SJCRH30 (cell line): Measurements from ENCODE around the gene FDXR. TPM values are rescaled to one million over a fixed set of nuclear protein-coding genes. Genes with fewer than 3 reads are reported as not detected.
A peak's percentile ranks its signal among the peaks of the same experiment; 100 is the strongest.

Experiments used
- DNase-seq, 2 experiments: peaks; one replicate each; pipeline ENCODE4 v3.0.0-alpha.2; 2015 to 2020
- H3K27ac ChIP-seq: fragments of 250-450 bp; sonication (Bioruptor Pico); 2 replicates; pipeline ENCODE4 v1.5.1; 2020; ENCODE audit warnings: mild to moderate bottlenecking, moderate library complexity
- H3K27me3 ChIP-seq: fragments of 250-450 bp; sonication (Bioruptor Pico); 2 replicates; pipeline ENCODE4 v1.5.1; 2020; ENCODE audit warnings: mild to moderate bottlenecking, moderate library complexity
- H3K36me3 ChIP-seq: fragments of 250-450 bp; sonication (Bioruptor Pico); 2 replicates; pipeline ENCODE4 v1.5.1; 2020; ENCODE audit warnings: mild to moderate bottlenecking, moderate library complexity
- H3K4me1 ChIP-seq: fragments of 250-450 bp; sonication (Bioruptor Pico); 2 replicates; pipeline ENCODE4 v1.5.1; 2020; ENCODE audit warnings: mild to moderate bottlenecking, moderate library complexity
- H3K4me3 ChIP-seq: fragments of 250-450 bp; sonication (Bioruptor Pico); 2 replicates; pipeline ENCODE4 v1.5.1; 2020; ENCODE audit warnings: mild to moderate bottlenecking, moderate library complexity
- H3K9me3 ChIP-seq: fragments of 250-450 bp; sonication (Bioruptor Pico); replicated peaks from 2 replicates; pipeline ENCODE4 v1.5.1; 2020; ENCODE audit warnings: mild to moderate bottlenecking, moderate library complexity
- total RNA-seq: library from RNA; depleted of rRNA; stranded (reverse); fragments of >200 nt; shearing (Covaris generic); gene quantifications from 2 replicates; pipeline ENCODE4 v1.2.3, GENCODE V29; 2014

FDXR gene
- total RNA-seq, 1 experiment from 2014 or later, result 7.2 TPM

DNA sequence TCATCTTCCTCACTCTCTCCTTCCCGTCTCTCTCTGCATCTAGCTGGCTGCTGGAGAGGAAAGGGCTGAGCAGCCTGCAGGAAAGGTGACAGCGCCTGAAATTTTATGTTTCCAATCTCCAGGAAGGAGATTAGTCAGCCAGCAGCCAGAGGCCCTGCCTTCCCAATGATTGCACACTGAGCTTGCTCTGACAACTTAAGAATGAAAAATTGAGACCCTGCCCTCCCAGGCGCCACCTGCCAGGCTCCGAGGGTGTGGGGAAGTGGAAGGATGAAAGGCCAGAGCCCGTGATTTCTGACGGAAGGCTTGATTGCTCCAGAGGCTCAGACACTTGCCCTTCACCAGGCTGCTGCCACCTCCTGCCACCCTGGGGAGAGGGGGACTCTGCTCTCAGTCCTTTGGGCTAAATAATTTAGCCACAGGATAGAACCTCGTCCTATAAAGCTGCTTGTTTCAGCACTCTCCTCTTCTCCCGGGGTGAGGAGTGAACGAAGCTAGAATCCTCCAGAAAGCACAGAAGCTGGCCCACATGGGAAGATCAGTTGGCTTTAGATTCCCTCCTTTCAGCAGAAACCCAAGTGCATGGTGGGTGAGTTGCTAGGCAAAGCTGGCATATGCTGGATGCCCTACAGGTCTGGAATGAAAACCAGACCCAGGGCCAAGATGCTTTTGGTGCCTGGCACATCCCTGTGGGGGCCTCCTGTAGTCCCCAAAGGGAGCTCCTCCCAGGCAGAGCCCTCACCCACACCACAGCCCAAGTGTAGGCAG, 46.7 kb downstream of the FDXR start:
- Histone ChIP-seq H3K27me3 (no peaks in the 10 kb centered on the region), H3K27ac (no peak overlapping the region), H3K4me3 (no peak overlapping the region), H3K9me3 (no peaks in the 10 kb centered on the region), H3K4me1 (no peaks in the 10 kb centered on the region), H3K36me3 (no peaks in the 10 kb centered on the region; the same call in 1 of the 2 replicates)
- DNase-seq, result no peak

DNA sequence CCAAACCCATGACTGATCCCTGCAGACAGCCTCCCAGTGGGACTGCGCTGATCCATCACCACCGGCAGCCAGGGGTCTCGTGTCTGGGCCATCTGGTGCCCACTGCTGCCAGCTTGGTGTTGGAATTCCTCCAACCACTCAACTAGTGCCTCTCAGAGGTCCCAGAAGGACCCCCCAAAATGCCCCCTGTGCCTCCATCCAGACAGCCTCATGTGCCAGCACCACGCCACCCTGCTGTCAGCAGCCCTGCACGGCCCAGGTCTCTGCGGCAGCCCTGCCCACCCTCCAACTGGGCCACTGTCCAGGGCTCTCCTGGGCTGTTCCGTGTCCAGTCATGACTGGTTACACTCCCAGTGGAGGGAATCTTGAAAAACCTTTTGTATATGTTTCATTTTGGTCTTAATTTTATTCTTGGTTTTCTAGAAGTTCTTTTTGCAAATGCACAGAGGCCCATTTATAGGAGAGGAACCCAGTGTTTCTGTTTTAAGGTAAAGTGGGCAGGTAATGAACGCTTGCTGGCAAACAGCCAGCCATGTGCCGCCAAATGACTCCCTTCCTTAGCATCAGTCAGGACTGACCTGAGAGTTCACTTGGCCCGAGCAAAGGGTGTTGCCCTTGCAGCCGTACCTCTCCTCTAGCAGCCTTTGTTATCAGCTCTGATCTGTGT, 47.7 kb downstream of the FDXR start:
- H3K4me3 ChIP-seq, result no peak overlapping the region
- no peaks in the 10 kb centered on the region for H3K9me3 ChIP-seq
- H3K27ac ChIP-seq, result no peak overlapping the region
- no peak for DNase-seq
- no peaks in the 10 kb centered on the region for H3K4me1 ChIP-seq
- no peaks in the 10 kb centered on the region for H3K27me3 ChIP-seq
- H3K36me3 ChIP-seq, result no peaks in the 10 kb centered on the region; the same call in 1 of the 2 replicates

DNA sequence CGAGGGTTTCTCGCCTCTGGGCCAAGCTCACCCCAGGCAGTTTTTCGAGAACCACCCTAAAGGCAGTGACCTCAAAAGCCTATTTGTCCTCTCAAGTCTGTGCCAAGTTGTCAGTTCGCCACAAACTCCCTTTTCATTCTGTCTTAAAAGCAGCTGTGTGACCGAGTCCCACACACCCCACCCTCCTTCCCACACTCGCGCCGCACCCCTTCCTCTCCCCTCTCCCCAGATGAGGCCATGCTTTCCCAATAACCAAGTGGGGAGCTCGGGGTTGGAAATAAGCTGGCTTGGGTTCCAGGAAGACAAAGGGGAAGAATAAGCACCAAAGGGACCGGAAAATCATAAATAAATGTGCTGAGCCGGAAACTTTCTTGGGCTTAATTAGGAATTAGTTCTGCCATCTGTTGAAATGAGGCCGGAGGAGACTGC, 49.8 kb downstream of the FDXR start:
- Histone ChIP-seq H3K9me3 (no peaks in the 10 kb centered on the region), H3K4me1 (no peaks in the 10 kb centered on the region), H3K4me3 (no peak overlapping the region), H3K27ac (no peak overlapping the region; the same call in 1 of the 2 replicates), H3K27me3 (no peaks in the 10 kb centered on the region), H3K36me3 (no peaks in the 10 kb centered on the region; the same call in 1 of the 2 replicates)
- DNase-seq, result peak in 1 of 2 experiments; percentile 26

DNA sequence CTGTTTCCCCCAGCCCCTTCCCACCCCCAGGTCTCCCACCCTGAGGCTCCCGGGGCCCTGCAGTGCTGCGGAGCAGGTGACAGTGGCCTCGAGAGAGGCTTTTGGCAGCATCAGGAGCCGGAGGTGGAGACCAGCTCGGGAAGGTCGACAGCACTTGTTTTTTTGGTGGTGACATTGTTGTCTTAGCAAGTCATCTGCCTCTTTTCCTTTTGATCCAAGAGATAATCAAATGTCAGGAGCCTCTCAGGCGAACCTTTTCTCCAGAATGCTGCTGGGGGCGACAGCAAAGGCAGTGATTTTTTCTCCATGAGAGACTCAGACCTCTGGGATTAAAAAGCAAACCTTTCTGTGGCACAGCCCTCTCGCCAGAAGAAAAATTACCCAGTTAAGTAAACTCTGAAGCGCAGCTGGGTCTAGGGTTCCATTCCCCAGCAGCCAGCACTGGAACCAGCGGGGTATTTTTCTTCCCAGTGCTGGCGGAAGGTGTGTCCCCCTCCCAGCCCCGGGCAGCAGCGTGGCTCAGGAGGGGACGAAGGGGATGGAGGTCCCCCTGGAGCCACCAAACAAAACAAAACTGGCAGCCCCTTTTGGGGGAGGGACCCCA, 50.4 kb downstream of the FDXR start:
- Histone ChIP-seq H3K4me3 (no peak overlapping the region), H3K36me3 (no peaks in the 10 kb centered on the region; the same call in 1 of the 2 replicates), H3K4me1 (no peaks in the 10 kb centered on the region), H3K27ac (no peak overlapping the region; the same call in 1 of the 2 replicates), H3K27me3 (no peaks in the 10 kb centered on the region), H3K9me3 (no peaks in the 10 kb centered on the region)
- DNase-seq, result no peak

DNA sequence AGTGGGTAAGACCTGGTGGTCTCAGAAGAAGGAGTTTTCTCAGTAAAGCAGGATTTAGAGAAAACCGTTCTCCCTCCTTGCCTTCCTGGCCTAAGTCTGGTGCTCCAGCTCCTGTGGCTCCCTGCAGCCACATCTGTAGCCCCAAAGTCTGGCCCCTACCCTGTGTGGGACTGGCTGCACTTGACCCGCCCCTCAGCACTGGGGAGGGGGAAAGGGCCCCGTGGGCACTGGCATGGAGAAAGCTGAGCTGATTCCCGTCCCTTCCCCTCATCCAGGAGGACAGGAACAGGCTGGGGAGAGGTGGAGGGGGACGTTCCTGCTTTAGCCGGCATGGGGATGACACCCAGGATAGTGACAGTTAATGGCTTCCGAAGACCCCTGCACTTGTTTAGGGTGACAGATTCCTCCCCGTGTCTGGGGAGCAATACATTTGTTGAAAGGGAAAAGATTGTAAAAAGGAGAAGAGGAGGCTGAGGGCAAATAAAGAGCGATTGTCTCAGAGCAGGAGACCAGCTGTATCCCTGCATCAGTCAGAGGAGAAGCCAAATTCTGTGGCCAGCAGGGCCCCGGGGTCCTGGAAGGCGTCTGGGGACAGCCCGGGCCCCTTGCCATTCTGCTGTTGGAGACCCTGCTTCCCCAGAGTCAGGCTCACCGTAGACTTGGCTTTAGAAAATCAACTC, 51.0 kb downstream of the FDXR start:
- Histone ChIP-seq H3K27ac (no peak overlapping the region), H3K4me1 (no peaks in the 10 kb centered on the region), H3K9me3 (no peaks in the 10 kb centered on the region), H3K27me3 (no peaks in the 10 kb centered on the region), H3K36me3 (no peaks in the 10 kb centered on the region; the same call in 1 of the 2 replicates), H3K4me3 (no peak overlapping the region)
- no peak for DNase-seq

DNA sequence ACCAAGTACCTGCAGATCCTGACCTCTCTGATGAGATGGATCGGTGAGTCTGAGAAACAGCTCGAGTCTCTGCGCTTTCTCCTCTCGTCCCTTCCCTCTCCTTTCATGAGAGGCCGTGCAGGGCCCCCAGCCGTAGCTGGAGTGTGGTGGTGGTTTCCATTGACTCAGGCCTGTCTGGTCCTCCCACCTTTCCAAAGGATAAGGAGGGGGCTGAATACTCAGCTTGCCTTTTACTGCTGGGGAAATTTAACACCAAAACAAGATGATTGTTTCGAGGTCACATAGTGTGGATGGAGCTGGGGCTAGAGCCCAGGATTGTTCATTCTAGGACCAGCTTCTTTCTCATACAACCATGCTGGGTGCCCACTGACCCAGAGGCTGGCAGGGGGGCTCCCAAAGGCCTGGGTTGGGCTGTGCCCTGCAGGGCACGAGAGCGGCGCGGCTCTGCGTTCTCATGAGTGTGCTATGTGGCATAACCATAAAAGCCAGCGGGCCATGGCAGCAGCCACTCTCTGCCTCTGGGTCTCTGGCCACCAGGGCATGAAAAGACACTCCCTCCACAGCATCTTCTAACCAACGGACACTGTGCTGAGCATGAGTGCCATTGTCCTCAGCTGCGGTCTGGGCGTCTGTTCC, 52.9 kb downstream of the FDXR start:
- Histone ChIP-seq H3K36me3 (no peaks in the 10 kb centered on the region), H3K9me3 (no peaks in the 10 kb centered on the region), H3K27me3 (no peaks in the 10 kb centered on the region), H3K4me3 (no peak overlapping the region), H3K27ac (no peak overlapping the region), H3K4me1 (no peaks in the 10 kb centered on the region)
- DNase-seq, result no peak

DNA sequence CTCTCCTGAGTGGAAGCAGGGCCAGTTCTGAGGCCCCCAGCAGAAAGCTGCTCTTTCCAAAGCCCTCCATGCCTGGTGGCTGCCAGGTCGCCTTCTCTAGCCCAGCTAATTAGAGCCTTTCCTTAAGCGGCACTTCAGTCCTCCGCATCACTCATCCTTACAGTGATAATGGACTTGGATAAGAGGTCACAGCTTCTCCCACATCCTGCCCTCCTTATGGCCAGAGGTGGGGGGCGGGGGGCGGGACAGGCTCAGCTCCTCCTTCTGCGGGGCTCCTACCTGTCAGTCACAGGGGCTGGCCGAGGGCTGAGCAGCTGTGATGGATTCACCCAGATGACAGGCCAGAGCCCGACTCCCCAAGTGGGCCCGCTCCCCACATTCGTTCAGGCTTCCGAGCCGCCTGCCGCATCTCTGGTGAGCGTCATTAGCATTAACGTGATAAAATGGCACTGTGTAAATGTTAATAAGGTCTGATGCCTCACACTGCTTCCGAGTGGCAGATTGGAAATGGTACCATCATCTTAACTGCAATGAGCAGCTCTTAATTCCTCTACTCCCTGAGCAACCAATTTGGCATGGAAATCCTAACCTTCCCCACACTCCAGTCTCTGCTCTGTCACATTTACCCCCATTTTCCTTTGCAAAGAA, 54.4 kb downstream of the FDXR start:
- Histone ChIP-seq H3K9me3 (no peaks in the 10 kb centered on the region), H3K4me3 (no peak overlapping the region), H3K27ac (no peak overlapping the region), H3K4me1 (no peaks in the 10 kb centered on the region), H3K36me3 (no peaks in the 10 kb centered on the region; the same call in 1 of the 2 replicates), H3K27me3 (no peaks in the 10 kb centered on the region)
- DNase-seq, result no peak

DNA sequence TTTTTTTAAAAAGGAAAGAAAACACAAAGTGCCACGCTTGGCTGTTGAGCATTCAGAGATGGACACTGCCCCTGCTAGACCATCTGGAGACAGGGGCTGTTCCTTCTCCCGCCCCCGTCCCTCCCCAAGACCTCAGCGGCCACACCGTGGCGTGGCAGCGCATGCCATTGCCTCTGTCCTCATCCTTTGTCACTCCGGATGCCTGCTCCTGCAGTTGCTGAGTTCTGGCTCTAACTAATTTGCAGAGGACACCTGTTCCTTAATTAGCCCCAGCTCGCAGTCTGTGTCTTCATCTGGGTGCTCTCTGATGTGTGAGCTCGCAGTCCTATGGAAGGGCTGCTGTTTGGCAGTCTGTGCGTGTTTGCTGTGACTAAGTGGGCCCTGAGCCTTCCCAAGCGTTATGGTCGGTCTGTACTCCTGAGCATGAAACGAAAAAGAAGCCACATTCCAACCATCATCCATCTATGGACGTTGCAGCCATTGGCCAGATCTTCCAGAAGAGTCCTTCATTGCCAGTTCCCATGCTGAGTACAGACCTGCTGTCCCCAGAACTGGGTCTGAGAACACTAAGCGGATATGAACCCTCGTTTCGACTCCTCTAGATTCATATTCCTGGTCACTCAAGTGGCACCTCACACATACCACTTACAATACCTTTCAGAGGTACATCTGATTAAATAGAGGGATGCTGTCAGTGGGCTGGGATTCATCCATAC, 55.7 kb downstream of the FDXR start:
- H3K4me3 ChIP-seq, result no peak overlapping the region
- no peaks in the 10 kb centered on the region for H3K27me3 ChIP-seq
- H3K36me3 ChIP-seq, result no peaks in the 10 kb centered on the region; the same call in 1 of the 2 replicates
- no peak overlapping the region for H3K27ac ChIP-seq
- no peak for DNase-seq
- no peaks in the 10 kb centered on the region for H3K9me3 ChIP-seq
- H3K4me1 ChIP-seq, result no peaks in the 10 kb centered on the region

DNA sequence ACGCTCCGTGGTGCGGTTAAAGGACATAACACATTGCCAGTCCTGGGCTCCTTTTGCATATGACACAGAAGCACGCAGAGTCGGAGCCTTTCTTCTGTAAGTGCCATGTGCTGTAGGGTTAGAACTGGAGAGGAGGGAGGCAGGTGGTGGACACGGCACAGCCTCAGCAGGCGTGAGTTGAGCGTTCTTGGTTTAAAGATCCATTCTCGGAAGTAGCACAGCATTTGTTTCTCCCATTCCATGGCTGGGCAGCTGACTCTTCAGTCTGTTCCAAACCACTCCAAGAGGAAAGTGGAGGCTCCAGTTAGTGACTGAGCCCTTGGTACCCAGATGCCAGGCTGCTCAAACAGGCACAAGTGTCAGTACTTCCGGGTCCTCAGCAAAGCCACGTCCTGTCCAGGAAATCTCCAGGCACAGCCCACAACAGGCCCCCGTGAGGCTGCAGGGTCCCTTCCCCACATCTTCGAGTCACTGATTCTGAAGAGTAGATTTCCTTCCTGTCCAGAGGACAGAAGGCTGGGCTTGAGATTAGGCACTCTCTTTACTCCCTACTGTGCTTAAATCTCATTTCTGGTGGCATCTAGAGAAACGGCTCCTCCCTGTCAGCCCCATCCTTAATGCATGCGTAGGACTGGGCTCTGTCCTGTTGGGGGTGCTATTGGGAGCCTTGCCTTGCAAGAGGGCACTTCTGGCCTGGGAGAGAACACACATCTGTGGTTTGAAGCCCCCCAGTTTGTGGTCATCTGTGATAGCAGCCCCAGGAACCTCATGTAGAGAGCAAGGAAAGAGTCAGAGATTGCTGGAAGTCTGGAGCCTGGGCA, 57.0 kb downstream of the FDXR start:
- H3K27ac ChIP-seq, result no peak overlapping the region

DNA sequence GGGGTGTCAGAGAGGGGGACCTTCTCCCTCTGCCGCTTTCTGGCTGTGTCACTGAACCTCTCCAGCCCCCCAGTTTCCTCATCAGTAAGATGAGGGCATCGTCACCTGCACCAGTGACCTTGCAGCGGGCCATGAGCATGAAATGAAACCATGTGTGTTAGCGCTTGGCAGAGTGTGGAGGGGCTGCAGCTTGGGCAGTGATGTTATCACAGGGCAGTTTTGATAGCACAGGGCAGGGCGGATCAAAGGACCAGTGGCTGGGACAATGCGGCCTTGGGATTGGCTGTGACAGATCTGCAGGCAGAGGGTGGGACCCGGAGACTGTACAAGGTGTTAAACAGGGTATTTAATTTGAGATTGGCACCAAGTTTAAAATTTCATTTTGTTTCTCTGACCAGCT, 57.7 kb downstream of the FDXR start:
- Histone ChIP-seq H3K36me3 (no peaks in the 10 kb centered on the region; the same call in 1 of the 2 replicates), H3K27me3 (no peaks in the 10 kb centered on the region), H3K4me1 (no peaks in the 10 kb centered on the region), H3K4me3 (no peak overlapping the region), H3K27ac (no peak overlapping the region), H3K9me3 (no peaks in the 10 kb centered on the region)
- DNase-seq, result no peak

More for the DNA sequence above, 57.0 kb downstream of the FDXR start:
- no peaks in the 10 kb centered on the region; the same call in 1 of the 2 replicates for H3K36me3 ChIP-seq
- H3K27me3 ChIP-seq, result no peaks in the 10 kb centered on the region
- peak in 1 of 2 experiments; percentile 28 for DNase-seq
- no peaks in the 10 kb centered on the region for H3K9me3 ChIP-seq
- H3K4me3 ChIP-seq, result no peak overlapping the region
- no peaks in the 10 kb centered on the region for H3K4me1 ChIP-seq

DNA sequence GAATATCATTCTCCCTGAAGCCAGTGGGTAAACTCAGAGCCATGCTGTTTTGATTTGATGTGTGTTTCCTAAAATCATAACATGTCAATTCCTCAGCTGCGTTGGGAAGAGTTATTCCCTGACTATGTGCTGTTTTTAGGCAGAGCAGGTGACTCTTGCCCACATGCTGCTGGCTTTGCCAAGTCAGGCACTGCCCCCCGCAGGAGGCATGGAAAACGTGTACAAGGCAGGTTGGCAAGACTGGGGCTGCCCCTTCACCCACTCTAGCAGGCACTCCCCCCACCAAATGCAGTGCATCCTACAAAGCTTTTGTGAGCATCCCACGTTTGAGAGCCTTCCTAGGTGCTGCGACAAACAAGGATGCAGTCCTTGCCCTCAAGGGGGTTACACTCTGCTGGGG, 58.3 kb downstream of the FDXR start:
- no peaks in the 10 kb centered on the region for H3K4me1 ChIP-seq
- H3K4me3 ChIP-seq, result no peak overlapping the region
- no peaks in the 10 kb centered on the region; the same call in 1 of the 2 replicates for H3K36me3 ChIP-seq
- H3K27me3 ChIP-seq, result no peaks in the 10 kb centered on the region
- no peak for DNase-seq
- no peaks in the 10 kb centered on the region for H3K9me3 ChIP-seq
- no peak overlapping the region for H3K27ac ChIP-seq
